ENCODE measurements around the gene CIZ1.

Gene CIZ1

GRCh38 chr9:128152133-128153059 is 39.0 kb downstream of the CIZ1 start:
- in situ Hi-C loops (cut with MboI; ENCODE audit: low pct_unique_long_range_greater_than_20kb, low sequenced_read_pairs, unreplicated experiment), result no loop called here
- TF ChIP-seq CTCF (IDR thresholded peaks at IDR 0.05; ENCODE audit: extremely low read depth, insufficient read depth, missing control alignments), result no peak
- no peak for DNase-seq (ENCODE audit: low spot score)

- in situ Hi-C loops (cut with MboI; ENCODE audit: low pct_unique_long_range_greater_than_20kb, low sequenced_read_pairs, unreplicated experiment), result no loop called here
- no peak for DNase-seq (ENCODE audit: low spot score)
- TF ChIP-seq CTCF (IDR thresholded peaks at IDR 0.05; ENCODE audit: extremely low read depth, insufficient read depth, missing control alignments), result no peak
Observed at GRCh38 chr9:128151309-128152132, 39.9 kb downstream of the CIZ1 start.

- in situ Hi-C loops (cut with MboI; ENCODE audit: low pct_unique_long_range_greater_than_20kb, low sequenced_read_pairs, unreplicated experiment), result no loop called here
- DNase-seq (ENCODE audit: low spot score), result no peak
- TF ChIP-seq CTCF (IDR thresholded peaks at IDR 0.05; ENCODE audit: extremely low read depth, insufficient read depth, missing control alignments), result peak; percentile 41
Observed at GRCh38 chr9:128150594-128151308, 40.6 kb downstream of the CIZ1 start.

- in situ Hi-C loops (cut with MboI; ENCODE audit: low pct_unique_long_range_greater_than_20kb, low sequenced_read_pairs, unreplicated experiment), result no loop called here
- no peak for TF ChIP-seq CTCF (IDR thresholded peaks at IDR 0.05; ENCODE audit: extremely low read depth, insufficient read depth, missing control alignments)
Observed at GRCh38 chr9:128149951-128150593, 41.3 kb downstream of the CIZ1 start.

GRCh38 chr9:128149001-128149701 is 42.2 kb downstream of the CIZ1 start, which contains the start of gene LCN2:
Gene LCN2, plus strand, starts transcription at chr9:128149453. Its CDS starts 73 bp downstream, at chr9:128149526.
- in situ Hi-C loops (cut with MboI; ENCODE audit: low pct_unique_long_range_greater_than_20kb, low sequenced_read_pairs, unreplicated experiment), result no loop called here
- no peak for DNase-seq (ENCODE audit: low spot score)
- TF ChIP-seq CTCF (IDR thresholded peaks at IDR 0.05; ENCODE audit: extremely low read depth, insufficient read depth, missing control alignments), result no peak

More at GRCh38 chr9:128149951-128150593, 41.3 kb downstream of the CIZ1 start:
- DNase-seq (ENCODE audit: low spot score), result no peak

Data from GM13977 (cell line).